ENCODE measurements around the gene TMX4. TPM values are rescaled to one million over a fixed set of nuclear protein-coding genes. Genes with fewer than 3 reads are reported as not detected.

TMX4 gene
- total RNA-seq, 2 donors from 2014 or later = 19.1 to 21.2 TPM

GRCh38 chr20:7938058-7938457 lies 81.5 kb downstream of the TMX4 start:
- DNase-seq = no peak
- H3K9ac ChIP-seq (ENCODE audit: extremely low read depth, low read length, poor library complexity, severe bottlenecking) = no peak overlapping the region
- peaks cover 13% of the 10 kb centered on the region for H3K9me3 Mint-ChIP-seq
- H3K27me3 Mint-ChIP-seq (ENCODE audit: insufficient read depth) = no peaks in the 10 kb centered on the region
- peaks cover 11% of the 10 kb centered on the region for H3K9me3 ChIP-seq (ENCODE audit: control insufficient read depth, low read length)
- H3K36me3 Mint-ChIP-seq (ENCODE audit: low read depth) = no peaks in the 10 kb centered on the region
- no peak for TF ChIP-seq CTCF (conservative IDR thresholded peaks at IDR 0.05)
- 80 to 91% methylated on average over 1 to 2 of the region's 2 CpGs for WGBS, 2 experiments (ENCODE audit: insufficient coverage in 1 of 2, insufficient read length in 1 of 2)
- H3K4me1 ChIP-seq (ENCODE audit: control insufficient read depth, insufficient read depth, low read length) = no peaks in the 10 kb centered on the region
- H3K27me3 ChIP-seq (ENCODE audit: control insufficient read depth, insufficient read depth, low read length, poor library complexity, severe bottlenecking) = no peaks in the 10 kb centered on the region
- no peak overlapping the region for H3K4me3 ChIP-seq (ENCODE audit: low read length)
- H3K4me1 Mint-ChIP-seq = peaks cover 3% of the 10 kb centered on the region
- H3K36me3 ChIP-seq (ENCODE audit: control insufficient read depth, insufficient read depth, low read length) = no peaks in the 10 kb centered on the region
- H3K27ac ChIP-seq (ENCODE audit: low read depth, low read length) = no peak overlapping the region
- H3K27ac Mint-ChIP-seq = no peak overlapping the region
- H3K4me3 Mint-ChIP-seq = no peak overlapping the region

GRCh38 chr20:7937328-7937727 lies 82.2 kb downstream of the TMX4 start:
- no peak overlapping the region for H3K9ac ChIP-seq (ENCODE audit: extremely low read depth, low read length, poor library complexity, severe bottlenecking)
- H3K9me3 Mint-ChIP-seq = peaks cover 12% of the 10 kb centered on the region
- peaks cover 3% of the 10 kb centered on the region for H3K4me1 Mint-ChIP-seq
- H3K27ac Mint-ChIP-seq = no peak overlapping the region
- H3K27me3 Mint-ChIP-seq (ENCODE audit: insufficient read depth) = no peaks in the 10 kb centered on the region
- H3K36me3 ChIP-seq (ENCODE audit: control insufficient read depth, insufficient read depth, low read length) = no peaks in the 10 kb centered on the region
- no peak overlapping the region for H3K27ac ChIP-seq (ENCODE audit: low read depth, low read length)
- 96 to 100% methylated on average over 2 to 3 of the region's 3 CpGs for WGBS, 2 experiments (ENCODE audit: insufficient coverage in 1 of 2, insufficient read length in 1 of 2)
- no peak for DNase-seq
- TF ChIP-seq CTCF (conservative IDR thresholded peaks at IDR 0.05) = no peak
- no peak overlapping the region for H3K4me3 Mint-ChIP-seq
- no peaks in the 10 kb centered on the region for H3K4me1 ChIP-seq (ENCODE audit: control insufficient read depth, insufficient read depth, low read length)
- H3K9me3 ChIP-seq (ENCODE audit: control insufficient read depth, low read length) = peaks cover 11% of the 10 kb centered on the region
- no peaks in the 10 kb centered on the region for H3K27me3 ChIP-seq (ENCODE audit: control insufficient read depth, insufficient read depth, low read length, poor library complexity, severe bottlenecking)
- no peak overlapping the region for H3K4me3 ChIP-seq (ENCODE audit: low read length)
- no peaks in the 10 kb centered on the region for H3K36me3 Mint-ChIP-seq (ENCODE audit: low read depth)

GRCh38 chr20:7935027-7935551 lies 84.5 kb downstream of the TMX4 start:
- H3K27ac Mint-ChIP-seq = no peak overlapping the region

More at GRCh38 chr20:7935027-7935551, 84.5 kb downstream of the TMX4 start:
- Mint-ChIP-seq H3K4me3 (no peak overlapping the region), H3K9me3 (no peaks in the 10 kb centered on the region), H3K27me3 (ENCODE audit: insufficient read depth) (no peaks in the 10 kb centered on the region), H3K36me3 (ENCODE audit: low read depth) (no peaks in the 10 kb centered on the region), H3K4me1 (peaks cover 3% of the 10 kb centered on the region)
- Histone ChIP-seq H3K4me3 (ENCODE audit: low read length) (no peak overlapping the region), H3K9me3 (ENCODE audit: control insufficient read depth, low read length) (no peaks in the 10 kb centered on the region), H3K27me3 (ENCODE audit: control insufficient read depth, insufficient read depth, low read length, poor library complexity, severe bottlenecking) (no peaks in the 10 kb centered on the region), H3K4me1 (ENCODE audit: control insufficient read depth, insufficient read depth, low read length) (no peaks in the 10 kb centered on the region), H3K27ac (ENCODE audit: low read depth, low read length) (no peak overlapping the region), H3K36me3 (ENCODE audit: control insufficient read depth, insufficient read depth, low read length) (no peaks in the 10 kb centered on the region), H3K9ac (ENCODE audit: extremely low read depth, low read length, poor library complexity, severe bottlenecking) (no peak overlapping the region)
- no peak for TF ChIP-seq CTCF (conservative IDR thresholded peaks at IDR 0.05)
- DNase-seq = no peak
- 94% methylated on average over 2 of the region's 4 CpGs; no CpG with 5 or more reads in 1 of the 2 experiments for WGBS, 2 experiments (ENCODE audit: insufficient coverage in 1 of 2, insufficient read length in 1 of 2)

All from endodermal cell (in vitro differentiated cells).